Hematopoietic multipotent progenitor cell (in vitro differentiated cells): Measurements from ENCODE around the gene PTH2. TPM values are rescaled to one million over a fixed set of nuclear protein-coding genes. Genes with fewer than 3 reads are reported as not detected.
"Not testable (repeated sequence)": the region's sequence is repeated elsewhere in the genome, so short reads cannot be mapped to it uniquely, and the experiment has no call there.

Experiments used
- DNase-seq, 3 donors: peaks; one replicate each; pipeline ENCODE4 v3.0.0-alpha.2; 2011 to 2015; ENCODE audit warnings: low read depth in 2 of 3, low spot score in 2 of 3
- total RNA-seq: library from RNA; depleted of rRNA; stranded (reverse); fragments of >200 nt; gene quantifications from one replicate; pipeline ENCODE4 v1.2.3, GENCODE V29; 2012

Gene PTH2, protein sequence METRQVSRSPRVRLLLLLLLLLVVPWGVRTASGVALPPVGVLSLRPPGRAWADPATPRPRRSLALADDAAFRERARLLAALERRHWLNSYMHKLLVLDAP
- not detected for total RNA-seq

GRCh38 chr19:49423071-49423984 is at the start of gene PTH2:
Gene PTH2 (minus strand): TSS chr19:49423441. CDS start chr19:49423339, 102 bp downstream.
- no peak for DNase-seq

DNA sequence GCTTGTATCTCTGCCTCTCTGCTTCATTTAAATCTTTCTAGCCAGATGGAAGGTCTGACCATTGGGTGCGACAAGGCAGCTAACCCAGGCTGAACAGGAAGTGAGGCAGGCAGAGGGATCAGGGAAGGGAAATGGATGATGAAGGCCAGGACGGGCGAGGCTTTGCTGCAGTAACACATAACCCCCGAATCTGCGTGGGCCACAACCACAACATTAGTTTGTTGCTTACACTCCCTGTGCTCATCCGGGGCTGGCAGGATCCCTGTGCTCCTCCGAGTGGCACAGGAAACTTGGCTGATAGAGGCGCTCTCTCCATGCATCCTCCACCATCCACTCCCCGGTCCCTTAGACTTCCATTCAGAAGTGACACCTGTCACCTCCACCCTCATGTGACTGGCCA is 49.7 kb upstream of the PTH2 start:
- DNase-seq: no peak

DNA sequence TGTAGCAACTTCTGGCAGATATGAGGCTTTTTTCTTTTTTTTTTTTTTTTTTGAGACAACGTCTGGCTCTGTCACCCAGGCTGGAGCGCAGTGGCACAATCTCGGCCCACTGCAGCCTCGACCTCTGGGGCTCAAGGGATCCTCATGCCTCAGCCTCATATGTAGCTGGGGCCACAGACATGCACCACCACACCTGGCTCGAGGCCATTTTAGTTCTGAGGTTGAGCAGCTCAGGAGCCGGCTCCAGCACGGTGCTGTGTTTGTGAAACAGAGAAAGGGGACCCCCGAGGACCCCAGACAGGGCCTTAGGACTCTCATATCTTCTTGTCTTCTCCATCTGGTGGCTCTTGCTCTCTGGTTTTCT is 47.4 kb upstream of the PTH2 start:
- DNase-seq: no peak

GRCh38 chr19:49469828-49470614 is 46.8 kb upstream of the PTH2 start:
- peak; percentile 73 to 97 (median 94) for DNase-seq

GRCh38 chr19:49468746-49469447 is 45.7 kb upstream of the PTH2 start:
- DNase-seq: peak; percentile 85 to 93 (median 93)

GRCh38 chr19:49468199-49468598 is 45.0 kb upstream of the PTH2 start:
- no peak for DNase-seq

DNA sequence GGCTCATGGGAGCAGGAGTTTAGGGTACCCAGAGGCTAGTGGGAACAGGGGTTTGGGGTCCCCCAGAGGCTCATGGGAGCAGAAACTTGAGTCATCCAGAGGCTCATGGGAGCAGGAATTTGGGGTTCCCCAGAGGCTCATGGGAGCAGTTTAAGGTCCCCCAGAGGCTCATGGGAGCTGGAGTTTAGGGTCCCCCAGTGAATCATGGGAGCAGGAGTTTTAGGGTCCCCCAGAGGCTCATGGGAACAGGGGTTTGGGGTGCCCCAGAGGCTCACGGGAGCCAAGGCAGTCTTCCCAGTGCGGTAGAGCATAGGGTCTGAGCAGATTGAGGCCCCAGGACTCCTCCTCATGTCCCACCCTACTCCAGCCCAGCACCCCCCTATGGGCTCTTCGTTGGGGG is 42.1 kb upstream of the PTH2 start:
- DNase-seq: no peak

DNA sequence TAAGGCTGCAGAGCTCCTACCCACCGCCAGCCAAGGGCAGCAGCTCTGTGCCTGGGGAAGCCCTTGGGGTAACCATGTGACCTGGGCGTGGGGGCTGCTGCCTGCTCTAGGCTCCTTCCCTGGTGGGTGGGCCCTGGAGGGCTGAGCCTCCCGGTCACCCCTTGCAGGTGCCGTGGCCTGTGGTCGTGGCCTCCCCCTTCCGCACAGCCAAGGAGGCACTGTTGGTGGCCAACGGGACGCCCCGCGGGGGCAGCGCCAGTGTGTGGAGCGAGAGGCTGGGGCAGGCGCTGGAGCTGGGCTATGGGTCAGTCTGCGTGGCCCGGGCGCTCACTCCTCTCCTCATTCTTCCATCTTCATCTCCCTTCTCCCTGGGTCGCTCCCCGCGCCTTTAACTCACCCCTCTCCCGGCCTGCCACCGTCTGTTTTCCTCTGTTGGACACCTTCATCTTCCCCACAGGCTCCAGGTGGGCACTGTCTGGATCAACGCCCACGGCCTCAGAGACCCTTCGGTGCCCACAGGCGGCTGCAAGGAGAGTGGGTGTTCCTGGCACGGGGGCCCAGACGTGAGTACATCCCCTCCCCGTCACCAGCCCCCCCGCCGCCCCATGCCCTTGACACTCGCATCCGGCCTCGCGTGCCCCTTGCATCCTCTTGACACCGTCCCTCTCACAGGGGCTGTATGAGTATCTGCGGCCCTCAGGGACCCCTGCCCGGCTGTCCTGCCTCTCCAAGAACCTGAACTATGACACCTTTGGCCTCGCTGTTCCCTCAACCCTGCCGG is 40.9 kb upstream of the PTH2 start:
- DNase-seq: no peak

GRCh38 chr19:49462492-49462891 is 39.3 kb upstream of the PTH2 start:
- no peak for DNase-seq

DNA sequence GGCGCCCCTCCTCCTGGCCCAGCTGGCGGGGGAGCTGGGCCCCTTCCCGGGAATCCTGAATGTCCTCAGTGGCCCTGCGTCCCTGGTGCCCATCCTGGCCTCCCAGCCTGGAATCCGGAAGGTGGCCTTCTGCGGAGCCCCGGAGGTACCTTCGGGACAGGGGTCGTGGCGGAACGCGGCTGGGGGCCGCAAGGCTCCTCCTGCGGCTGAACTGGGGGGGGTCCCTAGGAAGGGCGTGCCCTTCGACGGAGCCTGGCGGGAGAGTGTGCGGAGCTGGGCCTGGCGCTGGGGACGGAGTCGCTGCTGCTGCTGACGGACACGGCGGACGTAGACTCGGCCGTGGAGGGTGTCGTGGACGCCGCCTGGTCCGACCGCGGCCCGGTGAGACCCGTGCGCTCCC is 38.4 kb upstream of the PTH2 start:
- no peak for DNase-seq

DNA sequence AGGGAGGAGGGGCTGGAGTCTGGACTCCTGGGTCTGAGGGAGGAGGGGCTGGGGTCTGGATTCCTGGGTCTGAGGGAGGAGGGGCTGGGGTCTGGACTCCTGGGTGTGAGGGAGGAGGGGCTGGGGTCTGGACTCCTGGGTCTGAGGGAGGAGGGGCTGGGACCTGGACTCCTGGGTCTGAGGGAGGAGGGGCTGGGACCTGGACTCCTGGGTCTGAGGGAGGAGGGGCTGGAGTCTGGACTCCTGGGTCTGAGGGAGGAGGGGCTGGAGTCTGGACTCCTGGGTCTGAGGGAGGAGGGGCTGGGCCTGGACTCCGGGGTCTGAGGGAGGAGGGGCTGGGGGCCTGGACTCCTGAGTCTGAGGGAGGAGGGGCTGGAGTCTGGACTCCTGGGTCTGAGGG is 37.9 kb upstream of the PTH2 start:
- DNase-seq: not testable (repeated sequence)

DNA sequence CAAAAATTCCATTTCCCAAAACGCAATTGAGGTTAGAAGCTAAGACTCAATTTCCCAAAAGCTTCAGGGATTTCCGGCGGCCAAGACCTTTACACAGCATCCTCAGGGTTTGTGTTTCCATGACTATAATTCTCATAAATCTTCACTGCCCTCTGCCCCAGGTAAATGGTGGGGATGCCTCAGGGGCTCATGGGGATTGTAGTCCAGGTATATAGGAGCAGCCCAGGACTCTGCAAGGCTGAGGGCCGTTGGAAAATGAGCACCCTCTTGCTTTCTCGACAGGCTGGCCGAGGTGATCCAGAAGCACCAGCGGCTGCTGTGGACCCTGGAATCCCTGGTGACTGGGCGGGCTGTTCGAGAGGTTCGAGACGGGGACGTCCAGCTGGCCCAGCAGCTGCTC is 36.1 kb upstream of the PTH2 start:
- DNase-seq: no peak

GRCh38 chr19:49458567-49458903 is 35.3 kb upstream of the PTH2 start:
- DNase-seq: no peak

- no peak for DNase-seq
These were observed 33.1 kb upstream of the PTH2 start for GRCh38 chr19:49456326-49456725.

DNA sequence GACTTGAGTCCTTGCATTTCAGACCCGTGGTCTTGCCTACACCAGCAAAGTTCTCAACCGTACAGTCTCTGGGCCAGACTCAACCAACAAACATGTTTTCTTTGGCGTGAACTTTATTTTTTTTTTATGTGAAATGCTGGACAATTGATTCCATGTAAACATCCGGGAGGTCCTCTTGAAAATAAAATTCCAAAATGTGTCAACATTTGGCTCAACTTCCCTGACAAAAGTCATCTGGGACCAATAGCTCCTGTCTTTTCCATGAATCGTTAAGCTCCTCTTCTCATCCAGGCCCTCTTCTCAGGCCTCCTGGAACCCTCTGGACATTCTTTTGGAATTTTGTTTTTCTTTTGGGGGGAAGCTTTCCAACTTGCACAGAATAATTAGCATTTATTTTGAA is 32.5 kb upstream of the PTH2 start:
- DNase-seq: no peak

DNA sequence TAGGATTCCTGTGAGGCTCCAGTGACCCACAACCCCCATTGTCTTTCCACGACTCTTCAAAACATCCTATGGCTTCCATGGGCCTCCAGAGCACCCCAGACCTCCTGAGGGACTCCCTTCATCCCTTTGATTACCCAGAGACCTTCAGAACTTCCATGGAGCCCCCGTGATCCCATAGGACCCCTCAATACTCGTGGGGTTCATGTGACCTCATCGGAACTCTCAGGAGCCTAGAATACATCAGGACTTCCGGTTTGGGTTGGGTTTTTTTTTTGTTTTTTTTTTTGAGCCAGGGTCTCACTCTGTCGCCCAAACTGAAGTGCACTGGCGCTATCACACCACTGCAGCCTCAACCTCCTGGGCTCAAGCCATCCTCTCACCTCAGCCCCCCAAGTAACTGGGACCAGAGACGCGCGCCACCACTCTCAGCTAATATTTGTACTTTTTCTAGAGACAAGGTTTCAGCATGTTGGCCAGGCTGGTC is 30.6 kb upstream of the PTH2 start:
- peak in 1 of 3 donors; percentile 55 for DNase-seq

GRCh38 chr19:49453013-49453756 is 29.9 kb upstream of the PTH2 start, which contains the start of gene ALDH16A1:
Gene ALDH16A1 (plus strand): TSS chr19:49453225. CDS start chr19:49453332, 107 bp downstream.
- peak; percentile 97 to 98 (median 98) for DNase-seq

DNA sequence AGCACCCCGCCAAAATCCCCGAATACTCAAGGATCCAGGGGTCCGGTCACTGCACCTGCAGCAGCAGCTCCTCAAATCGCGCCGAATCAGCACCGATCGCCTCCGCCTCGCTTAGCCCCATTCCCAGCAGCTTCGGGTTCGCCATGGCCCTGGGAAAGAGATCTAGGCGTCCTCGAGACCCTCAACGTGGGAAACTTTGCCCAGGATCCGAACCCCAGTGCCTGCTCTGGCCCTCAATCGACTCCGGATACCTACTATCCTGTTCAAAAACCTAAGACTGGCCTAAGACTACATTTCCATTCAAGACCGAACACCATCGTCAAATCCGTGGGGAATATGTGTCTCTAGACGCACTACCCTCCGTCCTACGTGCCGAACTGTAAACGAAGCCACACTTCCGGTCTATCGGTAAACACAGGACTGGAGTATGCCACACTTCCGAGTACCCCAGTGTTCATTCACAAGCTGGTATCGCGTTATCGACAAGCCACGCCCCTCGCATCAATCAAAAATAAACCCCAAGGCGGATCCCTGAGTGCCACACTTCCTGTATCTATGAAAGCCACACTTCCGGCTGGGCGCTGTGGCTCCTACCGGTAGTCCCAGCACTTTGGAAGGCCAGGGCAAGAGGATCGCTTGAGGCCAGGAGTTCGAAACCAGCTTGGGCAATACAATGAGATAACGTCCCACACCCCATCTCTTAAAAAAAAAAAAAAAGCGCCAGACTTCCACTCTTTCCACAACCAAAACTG is 28.4 kb upstream of the PTH2 start, which contains the start of gene PIH1D1:
Gene PIH1D1, minus strand, starts transcription at position 385 of the 752 bp plus-strand sequence. Its CDS starts 240 bp downstream, at position 145.
- peak; percentile 77 to 99 (median 98) for DNase-seq
